Inflammatory macrophage treated with lipopolysaccharide for 4 hours (primary cell): Measurements from ENCODE around the gene KIRREL3.
A peak's percentile ranks its signal among the peaks of the same experiment; 100 is the strongest.
"Not testable (repeated sequence)": the region's sequence is repeated elsewhere in the genome, so short reads cannot be mapped to it uniquely, and the experiment has no call there.

Source experiments
- DNase-seq: peaks from one replicate; pipeline ENCODE4 v3.0.0-alpha.2; 2020

Gene KIRREL3

GRCh38 chr11:126391970-126392632 is 608.5 kb downstream of the KIRREL3 start:
- DNase-seq, result peak; percentile 39

DNA sequence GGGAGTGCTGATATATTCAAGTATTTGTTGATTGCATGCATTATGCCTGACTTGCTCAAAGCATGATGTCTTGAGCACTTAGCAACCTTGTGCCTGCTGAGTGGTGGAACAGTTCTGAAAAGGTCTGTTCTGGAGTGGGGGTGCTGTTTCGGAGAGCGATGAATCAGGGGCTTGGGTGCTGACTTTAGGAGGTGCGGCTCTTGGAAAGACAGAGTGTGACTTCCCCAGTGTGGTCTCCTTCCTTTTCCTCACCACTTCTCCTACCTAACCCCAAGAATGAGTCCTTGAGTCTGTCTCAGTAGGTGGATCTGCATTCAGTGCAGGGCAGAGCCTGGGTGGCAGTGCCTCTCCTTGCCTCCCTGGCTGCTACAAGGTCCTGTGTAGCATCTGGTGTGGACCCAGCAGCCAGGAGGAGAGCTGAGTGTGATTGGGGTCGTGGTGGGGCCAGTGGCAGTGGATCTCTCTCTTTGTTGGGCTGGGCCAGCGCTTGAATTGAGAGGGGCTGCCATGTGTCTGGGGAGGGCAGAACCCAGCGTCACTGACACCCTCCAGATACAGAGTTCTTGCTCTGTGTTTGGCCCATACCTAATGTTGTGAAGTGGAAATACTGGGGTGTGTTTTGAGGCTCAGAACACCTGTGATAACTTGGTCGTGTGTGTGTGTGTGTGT is 609.1 kb downstream of the KIRREL3 start:
- DNase-seq, result no peak

DNA sequence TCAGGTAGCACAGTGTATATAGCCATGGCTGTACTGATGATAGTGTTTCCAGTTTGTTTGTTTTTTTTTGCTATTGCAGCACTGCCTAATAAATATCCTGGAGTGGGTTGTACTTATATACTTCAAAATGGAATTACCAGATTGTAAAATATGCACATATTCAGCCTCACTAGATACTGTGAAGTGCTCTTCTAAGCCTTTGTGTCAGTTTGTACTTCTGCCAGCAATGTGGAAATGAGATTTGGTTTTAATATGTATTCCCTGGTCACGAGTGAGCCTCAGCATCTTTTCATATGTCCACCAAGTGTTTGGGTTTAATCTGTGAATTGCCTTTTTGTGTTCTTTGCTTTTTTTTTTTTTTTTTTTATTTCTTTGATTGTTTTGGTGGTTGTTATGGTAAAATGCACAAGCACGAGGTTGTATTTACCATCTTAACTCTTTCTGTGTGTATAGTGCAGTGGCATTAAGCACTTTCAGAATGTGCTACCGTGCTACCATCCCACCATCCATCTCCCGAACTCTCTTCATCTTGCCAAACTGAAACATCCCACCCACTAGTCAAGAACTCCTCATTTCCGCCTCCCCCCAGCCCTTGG is 610.2 kb downstream of the KIRREL3 start:
- no peak for DNase-seq

GRCh38 chr11:126387857-126388256 is 612.7 kb downstream of the KIRREL3 start:
- no peak for DNase-seq

DNA sequence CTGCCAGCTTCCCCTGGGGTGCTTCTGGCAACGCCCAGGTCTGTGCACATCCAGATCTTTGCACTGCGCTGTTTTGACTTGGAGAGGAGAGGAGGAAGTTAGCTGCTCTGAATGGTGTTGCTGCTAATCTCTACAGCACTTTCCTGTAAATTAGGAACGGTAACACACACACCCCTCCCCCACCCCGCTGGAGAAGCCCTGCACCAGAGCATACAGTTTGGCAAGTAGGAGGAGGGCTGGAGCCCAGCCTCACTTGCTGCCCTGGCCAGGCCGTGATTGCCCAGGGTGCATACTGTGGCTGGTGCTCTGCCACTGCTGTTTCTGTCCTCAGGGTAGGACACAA is 613.9 kb downstream of the KIRREL3 start:
- peak; percentile 17 for DNase-seq

- no peak for DNase-seq
These were observed 614.4 kb downstream of the KIRREL3 start for GRCh38 chr11:126385991-126386728.

- DNase-seq, result no peak
These were observed 616.0 kb downstream of the KIRREL3 start for GRCh38 chr11:126384449-126385070.

DNA sequence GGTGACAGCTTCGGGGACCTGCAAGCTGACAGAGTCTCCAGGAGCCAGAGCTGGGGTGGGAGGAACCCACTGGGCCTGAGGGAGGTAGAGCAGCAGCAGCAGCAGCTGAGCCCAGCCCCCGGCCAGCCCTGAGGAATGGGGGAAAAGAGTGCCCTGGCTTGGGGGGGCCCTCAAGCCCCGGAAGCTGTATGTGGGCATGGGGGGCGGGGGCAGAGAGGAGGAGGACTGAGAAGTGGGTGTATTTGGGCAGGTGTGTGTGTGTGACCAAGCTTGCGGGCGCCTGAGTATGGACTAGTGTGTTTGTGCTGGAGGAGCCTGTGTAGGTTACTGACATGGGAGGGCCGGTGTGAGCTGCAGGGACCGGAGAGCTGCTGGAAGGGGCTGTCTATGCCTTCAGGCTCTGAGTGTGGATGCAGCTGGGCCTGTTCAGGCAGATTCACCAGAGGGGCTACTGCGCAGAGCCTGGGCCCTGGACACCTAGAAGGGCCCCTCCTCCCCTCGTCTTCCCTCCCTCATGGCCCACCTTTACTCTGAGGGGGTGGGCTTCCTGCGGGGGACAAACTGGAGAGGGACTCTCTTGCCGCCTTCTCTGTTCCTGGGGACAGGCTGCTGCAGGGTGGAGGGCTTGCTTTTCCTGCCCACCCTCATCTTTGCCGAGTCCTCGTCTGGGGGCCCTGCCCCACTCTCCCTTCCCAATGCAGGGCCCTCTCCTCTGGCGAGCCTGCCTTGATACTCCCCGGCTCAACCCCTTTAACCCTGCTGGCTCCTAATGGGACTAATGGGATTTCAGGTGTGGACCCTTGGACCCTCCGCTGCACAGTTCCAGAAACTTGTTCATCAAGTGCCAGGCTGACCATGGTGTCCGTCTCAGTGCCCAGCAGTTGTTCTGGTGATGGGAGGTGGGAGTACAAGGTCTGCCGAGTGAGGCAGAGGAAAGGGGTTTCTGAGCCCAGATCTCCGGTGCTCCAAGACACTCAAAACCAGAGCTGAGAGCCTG is 616.9 kb downstream of the KIRREL3 start:
- DNase-seq, result no peak

GRCh38 chr11:126382641-126383040 is 617.9 kb downstream of the KIRREL3 start:
- not testable (repeated sequence) for DNase-seq

DNA sequence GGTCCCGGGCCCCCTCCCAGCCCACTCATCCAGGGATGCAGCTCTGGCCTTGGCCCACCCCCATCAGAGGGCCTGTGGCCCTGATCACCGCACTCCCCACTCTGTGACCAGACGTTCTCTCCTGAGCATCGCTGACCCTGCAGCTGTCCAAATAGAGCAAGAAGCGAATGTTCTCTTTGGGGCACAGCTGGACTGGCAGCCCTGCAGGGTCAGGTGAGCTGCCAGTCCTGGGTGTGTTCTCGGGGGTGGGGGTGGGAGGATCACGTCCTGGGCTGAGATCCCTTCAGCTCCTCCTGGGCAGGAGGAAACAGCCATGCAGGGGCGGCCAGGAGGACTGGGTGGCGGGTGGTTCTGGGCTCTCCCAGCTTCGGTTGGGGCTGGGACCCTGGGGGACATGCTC is 618.6 kb downstream of the KIRREL3 start:
- DNase-seq, result not testable (repeated sequence)

- no peak for DNase-seq
These were observed 619.7 kb downstream of the KIRREL3 start for GRCh38 chr11:126380909-126381308.

GRCh38 chr11:126378763-126379162 is 621.8 kb downstream of the KIRREL3 start:
- no peak for DNase-seq

- no peak for DNase-seq
These were observed 624.8 kb downstream of the KIRREL3 start for GRCh38 chr11:126375726-126376125.

- DNase-seq, result not testable (repeated sequence)
These were observed 625.8 kb downstream of the KIRREL3 start for GRCh38 chr11:126374562-126375300.

GRCh38 chr11:126373389-126374066 is 627.0 kb downstream of the KIRREL3 start:
- DNase-seq, result not testable (repeated sequence)
